ENCODE data around the gene TRMT1L. TPM values are rescaled to one million over a fixed set of nuclear protein-coding genes. Genes with fewer than 3 reads are reported as not detected.

Gene TRMT1L
- total RNA-seq, 1 experiment from 2014 or later: 26.1 TPM

DNA sequence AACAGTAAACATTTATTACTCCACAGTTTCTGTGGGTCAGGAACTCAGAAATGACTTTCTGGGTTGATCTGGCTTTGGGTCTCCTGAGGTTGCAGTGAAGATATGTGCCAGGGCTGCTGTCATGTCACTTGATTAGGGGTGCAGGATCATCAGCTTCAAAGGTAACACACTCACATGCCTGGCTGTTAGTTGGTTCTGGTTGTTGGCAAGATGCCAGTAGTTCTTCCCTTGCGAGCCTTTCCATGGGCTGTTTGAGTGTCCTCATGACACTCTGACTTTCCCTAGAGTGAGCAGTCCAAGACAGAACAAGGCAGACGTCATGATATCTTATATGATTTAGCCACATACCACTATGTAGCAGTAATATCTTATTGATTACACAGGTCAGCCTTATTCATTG lies 2.0 kb upstream of the TRMT1L start:
- Histone ChIP-seq H3K27me3 (ENCODE audit: low read length) (no peaks in the 10 kb centered on the region), H3K36me3 (ENCODE audit: insufficient read depth, low read length) (no peaks in the 10 kb centered on the region), H3K9ac (ENCODE audit: low read length) (no peak overlapping the region), H3K9me2 (replicated peaks; ENCODE audit: insufficient read depth, low read length) (no peaks in the 10 kb centered on the region), H3K27ac (ENCODE audit: low read length) (no peak overlapping the region), H3K4me3 (ENCODE audit: low read length) (no peak overlapping the region), H3K79me2 (ENCODE audit: low read length) (peaks cover 24% of the 10 kb centered on the region), H3K4me2 (ENCODE audit: low read depth, low read length, poor library complexity, severe bottlenecking) (no peak overlapping the region), H4K20me1 (ENCODE audit: insufficient read depth, low read depth, low read length) (no peaks in the 10 kb centered on the region), H3K4me1 (ENCODE audit: low read length) (peaks cover 26% of the 10 kb centered on the region), H3K9me3 (ENCODE audit: low read length) (no peaks in the 10 kb centered on the region), H2AFZ (ENCODE audit: low read length) (no peak overlapping the region)
- no peak for DNase-seq

DNA sequence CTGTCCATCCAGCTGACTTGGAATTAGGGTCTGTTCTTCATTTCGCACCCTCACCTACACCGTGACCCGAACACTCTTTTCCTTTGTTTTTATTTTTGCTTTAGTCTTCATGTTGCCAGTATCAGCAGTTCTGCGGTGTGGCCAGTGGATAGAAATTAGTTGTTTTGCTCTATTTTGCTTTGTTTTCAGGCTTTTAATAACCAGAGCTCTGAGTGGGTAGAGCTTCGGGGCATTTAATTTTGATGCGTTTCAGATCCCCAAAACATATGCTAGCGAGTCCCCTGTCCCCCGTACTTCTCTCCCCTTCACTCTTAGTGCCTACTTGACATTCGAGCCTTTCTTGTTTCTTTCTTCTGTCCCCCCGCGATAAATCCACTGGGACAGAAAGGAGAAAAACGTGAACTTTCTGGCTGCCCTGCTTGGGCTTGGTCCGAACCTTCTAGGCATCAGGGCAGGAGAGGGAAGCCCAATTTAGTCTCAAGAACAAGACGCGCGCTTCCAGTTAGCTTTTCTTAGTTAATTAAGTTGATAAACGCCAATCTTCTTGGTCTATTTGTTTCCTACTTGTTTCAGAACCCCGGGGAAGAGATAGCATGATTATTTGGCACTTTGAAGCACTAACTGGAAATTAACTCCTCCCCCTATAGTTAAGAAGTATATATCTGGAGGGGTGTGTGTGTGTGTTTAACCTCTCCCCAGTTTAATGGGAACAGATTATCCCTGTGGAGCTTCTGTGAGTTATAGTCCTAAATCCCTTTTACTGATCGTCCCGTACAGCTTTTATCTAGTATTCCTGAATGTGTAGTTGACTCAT lies 1.1 kb upstream of the TRMT1L start:
- Histone ChIP-seq H3K79me2 (ENCODE audit: low read length) (peaks cover 24% of the 10 kb centered on the region), H3K9me3 (ENCODE audit: low read length) (no peaks in the 10 kb centered on the region), H3K9me2 (replicated peaks; ENCODE audit: insufficient read depth, low read length) (no peaks in the 10 kb centered on the region), H2AFZ (ENCODE audit: low read length) (peak overlapping the region; percentile 93), H3K9ac (ENCODE audit: low read length) (peak overlapping the region; percentile 69), H3K4me3 (ENCODE audit: low read length) (peak overlapping the region; percentile 82), H3K36me3 (ENCODE audit: insufficient read depth, low read length) (no peaks in the 10 kb centered on the region), H3K27me3 (ENCODE audit: low read length) (no peaks in the 10 kb centered on the region), H3K4me1 (ENCODE audit: low read length) (peaks cover 35% of the 10 kb centered on the region), H3K27ac (ENCODE audit: low read length) (no peak overlapping the region), H4K20me1 (ENCODE audit: insufficient read depth, low read depth, low read length) (no peaks in the 10 kb centered on the region), H3K4me2 (ENCODE audit: low read depth, low read length, poor library complexity, severe bottlenecking) (peak overlapping the region; percentile 95)
- DNase-seq: peak; percentile 49

DNA sequence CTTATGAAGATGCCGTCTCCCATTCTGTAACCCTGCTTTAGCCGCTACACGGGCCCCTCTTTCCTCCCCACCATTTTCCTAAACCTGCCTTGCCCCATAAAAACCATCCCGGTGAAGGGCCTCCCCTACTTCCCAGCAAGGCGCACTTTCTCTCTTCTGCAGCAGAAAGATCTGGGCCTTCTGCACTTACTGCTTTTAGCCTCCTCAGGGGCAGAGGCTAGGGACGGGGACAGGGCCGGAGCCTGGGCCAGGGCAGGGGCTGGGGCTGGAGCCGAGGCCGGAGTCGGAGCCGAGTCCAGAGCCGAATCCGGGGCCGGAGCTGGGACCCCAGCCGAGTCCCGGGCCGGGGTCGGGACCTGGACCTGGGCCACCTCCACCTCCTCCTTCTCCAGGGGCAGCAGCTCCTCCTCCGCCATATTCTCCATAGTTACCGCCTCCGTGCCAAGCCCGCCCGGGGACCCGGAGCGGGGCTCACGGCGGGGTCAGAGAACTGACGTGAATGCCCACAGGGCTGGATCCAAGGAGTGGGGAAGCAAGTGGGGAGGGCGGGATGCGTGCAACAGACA lies 382 bp downstream of the TRMT1L start:
- Histone ChIP-seq H3K4me3 (ENCODE audit: low read length) (peak overlapping the region; percentile 82), H3K9ac (ENCODE audit: low read length) (peak overlapping the region; percentile 76), H3K36me3 (ENCODE audit: insufficient read depth, low read length) (no peaks in the 10 kb centered on the region), H3K9me3 (ENCODE audit: low read length) (no peaks in the 10 kb centered on the region), H2AFZ (ENCODE audit: low read length) (peak overlapping the region; percentile 1; the same call in 1 of the 2 replicates), H4K20me1 (ENCODE audit: insufficient read depth, low read depth, low read length) (no peaks in the 10 kb centered on the region), H3K4me1 (ENCODE audit: low read length) (peaks cover 42% of the 10 kb centered on the region), H3K79me2 (ENCODE audit: low read length) (peaks cover 24% of the 10 kb centered on the region), H3K27ac (ENCODE audit: low read length) (peak overlapping the region; percentile 73), H3K9me2 (replicated peaks; ENCODE audit: insufficient read depth, low read length) (no peaks in the 10 kb centered on the region), H3K4me2 (ENCODE audit: low read depth, low read length, poor library complexity, severe bottlenecking) (peak overlapping the region; percentile 95), H3K27me3 (ENCODE audit: low read length) (no peaks in the 10 kb centered on the region)
- DNase-seq: no peak

DNA sequence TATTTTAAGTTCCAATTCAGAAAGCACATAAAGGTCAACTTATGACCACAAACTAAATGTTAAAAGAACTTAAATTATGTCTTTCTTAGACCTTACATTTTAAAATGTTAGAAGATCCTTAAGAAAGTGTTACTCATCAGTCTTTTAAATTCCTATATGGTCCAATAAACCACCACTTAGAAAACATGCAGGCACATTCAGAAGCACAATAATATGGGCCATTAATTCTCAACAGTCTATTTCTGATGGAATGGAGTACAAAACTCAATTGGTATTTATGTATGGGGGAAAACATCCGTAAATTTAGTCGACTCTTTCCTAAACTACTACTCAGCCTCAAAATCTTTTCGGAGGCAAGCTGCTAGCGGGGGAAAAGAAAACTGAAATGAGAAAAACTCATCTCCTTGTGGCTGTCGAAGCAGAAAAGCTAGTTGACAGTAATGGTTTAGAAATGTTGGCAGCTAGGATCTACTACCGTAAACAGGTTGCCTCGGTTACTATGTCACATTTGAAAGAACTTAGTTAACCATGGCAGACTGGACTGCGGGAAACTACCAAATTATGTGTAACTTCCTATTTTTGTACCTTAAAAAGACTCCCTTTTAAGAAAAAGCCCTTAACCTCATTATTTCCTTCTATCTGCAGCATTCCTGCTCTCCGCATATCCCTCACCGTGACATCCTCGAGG lies 1.0 kb downstream of the TRMT1L start:
- Histone ChIP-seq H3K27ac (ENCODE audit: low read length) (peak overlapping the region; percentile 73), H3K36me3 (ENCODE audit: insufficient read depth, low read length) (no peaks in the 10 kb centered on the region), H3K4me3 (ENCODE audit: low read length) (peak overlapping the region; percentile 82), H4K20me1 (ENCODE audit: insufficient read depth, low read depth, low read length) (no peaks in the 10 kb centered on the region), H3K79me2 (ENCODE audit: low read length) (peaks cover 24% of the 10 kb centered on the region), H3K4me1 (ENCODE audit: low read length) (peaks cover 42% of the 10 kb centered on the region), H3K9me2 (replicated peaks; ENCODE audit: insufficient read depth, low read length) (no peaks in the 10 kb centered on the region), H3K9ac (ENCODE audit: low read length) (peak overlapping the region; percentile 76), H2AFZ (ENCODE audit: low read length) (0 out of 2 replicates have a peak overlapping the region, but pooled peaks have one; percentile 1), H3K27me3 (ENCODE audit: low read length) (no peaks in the 10 kb centered on the region), H3K9me3 (ENCODE audit: low read length) (no peaks in the 10 kb centered on the region), H3K4me2 (ENCODE audit: low read depth, low read length, poor library complexity, severe bottlenecking) (peak overlapping the region; percentile 95)
- DNase-seq: peak; percentile 72

DNA sequence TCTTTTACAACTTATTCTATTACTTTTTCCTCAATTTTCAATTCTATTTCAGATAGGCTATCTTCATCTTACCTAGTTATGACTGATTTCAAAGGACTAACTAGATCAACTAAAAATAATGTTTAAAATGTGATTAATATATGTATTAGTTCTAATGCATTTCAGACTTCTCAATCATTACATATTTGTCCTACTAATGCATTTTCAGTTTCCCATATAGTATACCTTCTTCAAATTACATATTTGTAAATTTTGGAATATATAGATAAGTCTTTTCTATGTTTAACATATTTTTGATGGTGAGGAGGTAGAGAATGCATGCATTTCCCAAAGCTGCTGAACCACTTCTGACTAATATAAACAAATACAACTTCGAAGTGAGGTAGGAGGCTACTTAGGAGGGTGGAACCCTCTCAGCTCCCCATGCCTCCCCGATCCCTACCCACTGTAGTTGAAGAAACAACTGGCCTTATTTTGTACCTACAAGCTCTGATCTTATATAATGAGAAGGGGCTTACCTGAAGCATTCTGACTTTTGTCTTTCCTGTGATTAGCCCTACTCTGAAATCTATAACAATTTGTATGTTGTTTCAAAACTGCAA lies 1.7 kb downstream of the TRMT1L start:
- H3K27ac ChIP-seq (ENCODE audit: low read length): no peak overlapping the region
- no peaks in the 10 kb centered on the region for H3K27me3 ChIP-seq (ENCODE audit: low read length)
- peak overlapping the region; percentile 82 for H3K4me3 ChIP-seq (ENCODE audit: low read length)
- peak overlapping the region; percentile 95 for H3K4me2 ChIP-seq (ENCODE audit: low read depth, low read length, poor library complexity, severe bottlenecking)
- H3K9me3 ChIP-seq (ENCODE audit: low read length): no peaks in the 10 kb centered on the region
- peaks cover 24% of the 10 kb centered on the region for H3K79me2 ChIP-seq (ENCODE audit: low read length)
- peak; percentile 57 for DNase-seq
- H3K9me2 ChIP-seq (replicated peaks; ENCODE audit: insufficient read depth, low read length): no peaks in the 10 kb centered on the region
- no peaks in the 10 kb centered on the region for H3K36me3 ChIP-seq (ENCODE audit: insufficient read depth, low read length)
- H3K4me1 ChIP-seq (ENCODE audit: low read length): peaks cover 42% of the 10 kb centered on the region
- peak overlapping the region; percentile 76 for H3K9ac ChIP-seq (ENCODE audit: low read length)
- no peak overlapping the region for H2AFZ ChIP-seq (ENCODE audit: low read length)
- H4K20me1 ChIP-seq (ENCODE audit: insufficient read depth, low read depth, low read length): no peaks in the 10 kb centered on the region

DNA sequence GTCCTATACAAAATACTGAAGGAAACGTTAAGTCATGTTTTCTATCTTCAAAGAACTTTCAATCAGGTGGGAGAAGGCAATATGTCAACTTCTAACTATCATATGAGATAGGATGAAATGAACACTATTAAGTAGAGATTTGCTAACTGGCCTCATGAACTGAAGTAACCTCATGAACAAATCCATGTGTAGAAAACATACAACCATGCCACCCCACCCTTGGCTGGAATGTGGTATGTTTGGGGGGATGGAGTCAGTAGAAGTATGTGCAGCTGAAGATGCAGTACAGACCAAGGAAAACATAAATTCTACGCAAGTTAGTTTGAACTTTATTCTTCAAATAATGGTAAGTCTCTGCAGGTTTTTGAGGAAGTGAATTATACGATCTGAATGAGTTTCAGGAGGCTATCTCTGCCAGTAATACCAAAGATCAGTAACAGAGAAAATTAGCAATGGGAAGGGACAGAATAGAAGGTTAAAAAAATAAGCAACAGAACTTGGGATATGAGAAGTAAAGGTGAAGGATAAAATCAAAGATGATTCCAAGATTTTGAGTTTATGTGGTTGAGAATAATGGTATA lies 4.5 kb downstream of the TRMT1L start:
- Histone ChIP-seq H3K4me1 (ENCODE audit: low read length) (peaks cover 33% of the 10 kb centered on the region), H3K4me3 (ENCODE audit: low read length) (no peak overlapping the region), H3K9me3 (ENCODE audit: low read length) (no peaks in the 10 kb centered on the region), H3K9ac (ENCODE audit: low read length) (no peak overlapping the region), H3K79me2 (ENCODE audit: low read length) (peaks cover 24% of the 10 kb centered on the region), H3K4me2 (ENCODE audit: low read depth, low read length, poor library complexity, severe bottlenecking) (peak overlapping the region; percentile 1), H3K27ac (ENCODE audit: low read length) (no peak overlapping the region), H3K9me2 (replicated peaks; ENCODE audit: insufficient read depth, low read length) (no peaks in the 10 kb centered on the region), H4K20me1 (ENCODE audit: insufficient read depth, low read depth, low read length) (no peaks in the 10 kb centered on the region), H3K27me3 (ENCODE audit: low read length) (no peaks in the 10 kb centered on the region), H2AFZ (ENCODE audit: low read length) (peak overlapping the region; percentile 55; the same call in 1 of the 2 replicates), H3K36me3 (ENCODE audit: insufficient read depth, low read length) (peaks cover 15% of the 10 kb centered on the region)
- DNase-seq: no peak

DNA sequence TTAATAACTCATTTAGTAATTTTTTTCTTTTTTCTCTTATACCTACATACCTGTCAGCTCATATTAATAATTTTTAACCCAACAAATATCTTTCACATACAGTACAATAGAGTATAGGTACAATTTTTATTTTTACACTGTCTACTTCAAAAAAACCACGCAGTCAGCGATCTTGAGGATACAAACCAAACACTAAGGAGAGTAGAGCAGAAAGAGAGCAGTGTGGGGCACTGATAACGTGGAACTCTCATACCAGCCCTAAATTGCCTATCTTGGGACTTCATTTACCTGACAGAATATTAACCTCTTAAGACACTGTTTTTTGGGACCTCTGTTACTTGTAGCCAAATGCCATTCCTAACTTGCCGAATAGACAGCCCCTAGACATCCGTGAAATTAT lies 5.5 kb downstream of the TRMT1L start:
- H3K27me3 ChIP-seq (ENCODE audit: low read length): no peaks in the 10 kb centered on the region
- H3K4me2 ChIP-seq (ENCODE audit: low read depth, low read length, poor library complexity, severe bottlenecking): no peak overlapping the region
- peaks cover 25% of the 10 kb centered on the region for H3K36me3 ChIP-seq (ENCODE audit: insufficient read depth, low read length)
- H4K20me1 ChIP-seq (ENCODE audit: insufficient read depth, low read depth, low read length): no peaks in the 10 kb centered on the region
- no peaks in the 10 kb centered on the region for H3K9me3 ChIP-seq (ENCODE audit: low read length)
- no peak overlapping the region for H2AFZ ChIP-seq (ENCODE audit: low read length)
- no peaks in the 10 kb centered on the region for H3K9me2 ChIP-seq (replicated peaks; ENCODE audit: insufficient read depth, low read length)
- H3K27ac ChIP-seq (ENCODE audit: low read length): no peak overlapping the region
- H3K4me1 ChIP-seq (ENCODE audit: low read length): peaks cover 33% of the 10 kb centered on the region
- H3K4me3 ChIP-seq (ENCODE audit: low read length): no peak overlapping the region
- H3K9ac ChIP-seq (ENCODE audit: low read length): no peak overlapping the region
- DNase-seq: no peak
- H3K79me2 ChIP-seq (ENCODE audit: low read length): peaks cover 20% of the 10 kb centered on the region
